IPS DF 4.7 (cell line): Measurements from ENCODE around the gene APBA1.
"Not testable (repeated sequence)": the region's sequence is repeated elsewhere in the genome, so short reads cannot be mapped to it uniquely, and the experiment has no call there.

ENCODE experiments used
- DNase-seq: peaks from one replicate; pipeline ENCODE4 v3.0.0-alpha.2; 2013; ENCODE audit warnings: low spot score; ENCODE audit errors: extremely low read depth

The APBA1 gene

GRCh38 chr9:69609156-69609555 lies 63.0 kb downstream of the APBA1 start:
- no peak for DNase-seq

GRCh38 chr9:69606089-69606488 lies 66.1 kb downstream of the APBA1 start:
- DNase-seq: no peak

GRCh38 chr9:69605406-69605805 lies 66.8 kb downstream of the APBA1 start:
- no peak for DNase-seq

- no peak for DNase-seq
These were observed 67.5 kb downstream of the APBA1 start for GRCh38 chr9:69604568-69605219.

DNA sequence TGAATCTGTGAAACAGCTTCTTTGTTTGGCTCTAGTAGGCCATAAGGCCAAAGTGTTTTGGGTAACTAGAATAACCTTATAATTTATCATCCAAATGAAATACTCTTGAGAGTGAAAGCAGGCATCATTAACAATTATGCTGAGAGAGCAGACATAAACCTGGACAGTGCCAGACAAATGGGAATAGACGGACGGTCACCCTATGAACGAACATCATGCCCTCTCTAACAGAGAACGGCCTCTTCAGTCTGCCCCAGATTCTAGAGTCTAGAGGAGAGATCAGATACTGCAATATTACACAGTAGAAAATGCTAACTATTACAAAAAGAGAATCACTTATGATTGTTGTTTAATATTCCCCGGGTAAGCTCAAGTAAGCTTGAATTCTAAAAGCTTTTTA lies 68.5 kb downstream of the APBA1 start:
- no peak for DNase-seq

- DNase-seq: no peak
These were observed 69.4 kb downstream of the APBA1 start for GRCh38 chr9:69602773-69603172.

GRCh38 chr9:69601698-69602097 lies 70.5 kb downstream of the APBA1 start:
- no peak for DNase-seq

- DNase-seq: no peak
These were observed 71.7 kb downstream of the APBA1 start for GRCh38 chr9:69600314-69601047.

DNA sequence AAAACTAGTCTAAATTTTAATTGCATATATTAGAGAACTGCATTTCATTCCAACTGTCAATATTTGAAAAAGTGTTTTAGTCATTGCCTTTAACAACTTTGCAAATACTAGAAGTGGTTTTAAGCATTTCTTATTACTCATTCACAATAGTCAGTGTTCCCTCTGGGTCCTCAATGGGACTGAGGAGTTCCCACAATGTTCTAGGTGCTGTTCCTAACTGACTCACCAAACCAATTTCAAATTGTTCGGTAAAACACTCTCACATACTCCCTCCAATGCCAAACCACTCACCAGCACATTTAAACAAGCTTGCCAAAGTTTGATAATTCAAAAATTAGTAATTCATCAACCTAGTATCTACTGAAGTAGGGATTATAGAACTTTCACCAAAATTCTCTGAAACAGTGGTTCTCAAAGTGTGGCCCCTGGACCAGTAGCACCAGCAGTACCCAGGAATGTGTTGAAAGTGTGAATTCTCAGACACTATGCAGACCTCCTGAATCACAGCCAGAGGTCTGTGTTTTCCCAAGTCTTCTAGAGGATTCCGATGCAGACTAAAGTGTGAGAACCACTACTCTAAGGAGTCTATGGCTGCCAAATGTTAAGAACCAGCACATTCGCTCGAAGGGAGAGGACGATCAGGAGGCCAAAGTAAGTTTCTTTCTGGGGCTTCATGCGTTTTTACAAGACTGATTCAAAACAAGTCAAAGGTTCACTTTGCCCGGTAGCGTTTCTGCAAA lies 72.8 kb downstream of the APBA1 start:
- no peak for DNase-seq

- not testable (repeated sequence) for DNase-seq
These were observed 75.3 kb downstream of the APBA1 start for GRCh38 chr9:69596906-69597305.

DNA sequence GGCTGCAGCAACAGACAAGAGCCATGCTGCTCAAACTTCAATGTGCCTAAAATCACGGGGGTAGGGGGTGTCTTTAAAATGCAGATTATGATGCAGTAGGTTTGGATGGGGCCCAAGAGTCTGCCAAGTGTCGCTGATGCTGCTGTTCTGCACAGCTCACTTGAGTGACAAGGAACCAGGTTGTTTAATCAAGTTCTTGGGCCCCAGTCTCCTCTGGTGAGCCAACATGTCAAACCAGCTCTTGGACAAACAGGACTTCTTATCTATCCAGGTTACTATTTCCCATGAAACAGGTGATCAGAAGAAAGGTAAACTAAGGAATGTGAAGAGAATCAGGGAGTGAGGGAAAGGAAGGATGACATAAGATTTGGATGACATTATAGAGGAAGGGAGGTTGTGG lies 78.0 kb downstream of the APBA1 start:
- no peak for DNase-seq

- DNase-seq: no peak
These were observed 78.4 kb downstream of the APBA1 start for GRCh38 chr9:69593756-69594155.

DNA sequence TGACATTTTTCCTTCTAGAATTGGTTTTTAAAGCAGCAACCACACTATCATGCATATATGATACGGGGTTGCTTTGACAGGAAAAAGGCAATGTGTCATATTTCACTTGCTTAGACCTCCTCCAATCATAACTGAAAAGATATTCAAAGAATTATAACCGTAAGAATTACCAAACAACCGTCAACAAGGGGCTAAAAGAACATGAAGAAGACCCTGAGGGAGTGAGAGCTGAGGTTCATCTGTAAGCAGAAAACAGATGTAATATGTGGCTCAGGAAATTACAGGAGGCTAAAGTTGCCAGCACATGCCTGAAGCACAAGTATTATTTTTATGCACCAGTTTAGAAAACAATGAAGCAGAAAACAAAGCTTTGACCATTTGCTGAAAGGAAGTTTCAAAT lies 78.9 kb downstream of the APBA1 start:
- no peak for DNase-seq

DNA sequence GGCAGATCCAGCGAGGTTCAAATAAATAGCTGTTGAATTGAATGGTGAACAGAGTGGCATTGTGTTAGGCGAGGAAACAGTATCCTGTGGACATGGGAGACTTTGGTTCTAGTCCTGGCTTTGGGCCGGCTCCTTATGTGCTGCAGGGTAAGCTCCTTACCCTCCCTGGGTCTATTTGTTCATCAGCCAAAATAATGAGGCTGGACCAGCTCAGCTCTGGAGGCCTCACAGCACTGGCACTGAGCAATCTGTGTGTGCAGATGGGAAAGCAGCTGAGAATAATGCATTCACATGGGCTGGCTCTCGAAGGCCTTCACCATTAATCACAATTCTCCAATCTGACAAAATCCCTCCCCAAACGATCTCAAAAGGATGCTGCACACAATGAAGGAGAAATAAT lies 81.9 kb downstream of the APBA1 start:
- DNase-seq: no peak

DNA sequence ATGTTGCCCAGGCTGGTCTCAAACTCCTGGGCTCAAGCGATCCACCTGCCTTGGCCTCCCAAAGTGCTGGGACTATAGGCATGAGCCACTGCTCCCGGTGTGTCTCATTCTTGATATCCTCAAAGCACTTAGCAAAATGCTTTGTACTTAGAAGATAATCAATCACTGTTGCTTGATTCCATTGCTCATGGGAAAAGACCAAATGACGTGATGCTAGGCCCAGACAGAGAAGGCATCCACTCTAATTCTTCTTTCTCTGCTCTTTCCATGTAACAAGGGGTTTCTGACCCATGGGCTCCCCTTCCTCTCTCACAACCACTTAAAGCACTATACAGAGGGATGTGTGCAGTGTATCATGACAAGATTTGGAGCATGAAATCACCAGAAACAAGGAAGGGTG lies 83.0 kb downstream of the APBA1 start:
- DNase-seq: no peak

DNA sequence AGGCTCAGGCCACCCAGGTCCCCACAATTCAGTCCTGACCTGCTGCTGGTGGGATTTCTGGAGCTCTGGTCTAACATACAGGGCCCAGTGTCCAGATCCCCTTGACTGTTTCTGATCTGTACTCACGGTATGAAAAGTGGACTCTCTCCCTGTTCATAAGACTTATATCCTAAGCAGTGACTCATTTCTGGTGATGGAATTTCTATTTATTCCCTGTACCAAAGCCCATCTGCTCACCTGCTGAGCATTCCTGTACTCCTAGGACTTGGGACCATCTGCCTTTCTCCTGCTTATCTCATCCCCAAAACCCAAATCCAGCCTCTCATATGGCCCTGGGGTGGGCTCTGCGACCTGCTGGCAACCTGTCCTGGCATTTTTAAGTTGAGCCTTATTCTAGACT lies 86.6 kb downstream of the APBA1 start:
- no peak for DNase-seq

DNA sequence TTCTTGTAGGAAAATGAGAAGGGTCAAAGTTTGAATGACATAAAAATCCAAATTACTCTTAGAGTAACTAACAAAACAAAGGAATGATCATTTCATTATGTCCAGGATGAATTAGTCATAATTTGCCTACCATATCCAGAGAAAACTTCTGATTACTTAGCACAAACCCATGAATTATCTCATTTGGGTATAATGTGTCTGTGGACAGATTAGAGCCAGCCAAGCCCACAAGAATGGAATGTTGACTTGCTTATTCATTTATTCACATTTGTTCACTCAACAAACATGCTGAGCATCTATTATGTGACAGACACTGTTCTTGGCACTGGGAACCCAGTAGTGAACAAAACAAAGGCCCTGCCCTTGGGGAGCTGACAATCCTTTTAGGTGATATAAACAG lies 87.4 kb downstream of the APBA1 start:
- no peak for DNase-seq

- no peak for DNase-seq
These were observed 88.4 kb downstream of the APBA1 start for GRCh38 chr9:69583645-69584234.

- DNase-seq: no peak
These were observed 89.5 kb downstream of the APBA1 start for GRCh38 chr9:69582544-69583297.

DNA sequence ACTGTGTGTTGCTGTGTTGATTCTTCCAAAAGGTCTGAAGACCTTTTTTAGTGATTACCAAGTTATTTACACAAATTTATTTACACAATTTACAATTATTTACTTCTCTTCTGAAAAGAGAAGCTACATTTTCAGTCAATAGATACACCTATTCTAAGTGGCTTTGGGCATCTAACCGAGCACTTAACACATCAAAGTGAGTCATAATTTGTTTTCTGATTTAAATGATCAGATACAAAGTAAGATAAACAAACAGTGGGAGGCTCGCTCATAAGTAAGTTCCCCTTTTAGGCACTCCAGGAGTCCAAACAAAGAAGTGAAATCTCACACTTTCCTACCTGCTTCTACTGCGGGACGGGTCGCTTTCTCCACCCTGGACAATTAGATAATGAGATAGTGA lies 90.2 kb downstream of the APBA1 start:
- DNase-seq: no peak

GRCh38 chr9:69580582-69581214 lies 91.5 kb downstream of the APBA1 start:
- DNase-seq: no peak
